HUES64 (cell line): Measurements from ENCODE around the gene C1QTNF3.
A peak's percentile ranks its signal among the peaks of the same experiment; 100 is the strongest.
"Not testable (repeated sequence)": the region's sequence is repeated elsewhere in the genome, so short reads cannot be mapped to it uniquely, and the experiment has no call there.

Experiments
- H3K27ac ChIP-seq: 2 replicates; pipeline ENCODE4 v1.7.0; 2013; ENCODE audit warnings: low read depth, low read length, inconsistent platforms
- H3K27me3 ChIP-seq: 2 replicates; pipeline ENCODE4 v1.6.1; 2013; ENCODE audit warnings: mild to moderate bottlenecking, low read length; ENCODE audit not compliant: insufficient read depth
- H3K36me3 ChIP-seq: 2 replicates; pipeline ENCODE4 v1.6.1; 2013; ENCODE audit warnings: mild to moderate bottlenecking, low read length; ENCODE audit not compliant: insufficient read depth
- H3K4me1 ChIP-seq: 2 replicates; pipeline ENCODE4 v1.6.1; 2013; ENCODE audit warnings: mild to moderate bottlenecking, low read length, moderate library complexity; ENCODE audit not compliant: insufficient read depth
- H3K4me3 ChIP-seq: 2 replicates; pipeline ENCODE4 v1.5.1; 2013; ENCODE audit warnings: mild to moderate bottlenecking, low read length, moderate library complexity
- H3K9ac ChIP-seq: 2 replicates; pipeline ENCODE4 v1.6.1; 2013; ENCODE audit warnings: mild to moderate bottlenecking, low read depth, low read length
- H3K9me3 ChIP-seq: 2 replicates; pipeline ENCODE4 v1.6.1; 2013; ENCODE audit warnings: low read depth, low read length; ENCODE audit not compliant: insufficient read depth
- WGBS: fragments of 150-250, 120-280 bp; methylation state at CpG from one replicate; pipeline ENCODE4 v1.1.7; 2013; ENCODE audit warnings: missing lambda C conversion rate; 5-methylcytosine and 5-hydroxymethylcytosine counted together

C1QTNF3 gene

DNA sequence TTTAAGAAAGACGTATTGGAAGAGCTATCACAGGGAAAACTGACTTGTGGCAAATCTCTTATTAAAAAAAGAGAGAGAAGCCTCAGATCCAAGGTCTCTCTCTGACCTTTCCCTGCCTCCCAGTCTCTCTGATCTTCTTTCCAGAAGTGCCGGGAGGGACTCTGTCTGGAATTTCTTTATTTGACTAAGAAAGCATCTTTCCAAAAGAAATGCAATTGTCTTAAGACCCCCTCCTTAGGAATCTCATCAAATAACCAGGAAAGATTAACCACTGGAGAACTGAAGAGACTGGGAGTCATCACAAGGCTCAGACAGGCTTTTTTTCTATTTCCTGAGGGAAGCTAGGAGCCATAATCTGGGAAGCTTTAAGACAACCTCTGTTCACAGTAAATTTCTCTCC is 4.6 kb downstream of the C1QTNF3 start:
- Histone ChIP-seq H3K27ac (0 out of 2 replicates have a peak overlapping the region, but pooled peaks have one; percentile 21), H3K27me3 (no peaks in the 10 kb centered on the region), H3K9ac (no peak overlapping the region), H3K4me1 (peaks cover 12% of the 10 kb centered on the region), H3K36me3 (no peaks in the 10 kb centered on the region), H3K4me3 (no peak overlapping the region), H3K9me3 (no peaks in the 10 kb centered on the region)
- WGBS, result 72% methylated on average over 2 of the region's 2 CpGs

DNA sequence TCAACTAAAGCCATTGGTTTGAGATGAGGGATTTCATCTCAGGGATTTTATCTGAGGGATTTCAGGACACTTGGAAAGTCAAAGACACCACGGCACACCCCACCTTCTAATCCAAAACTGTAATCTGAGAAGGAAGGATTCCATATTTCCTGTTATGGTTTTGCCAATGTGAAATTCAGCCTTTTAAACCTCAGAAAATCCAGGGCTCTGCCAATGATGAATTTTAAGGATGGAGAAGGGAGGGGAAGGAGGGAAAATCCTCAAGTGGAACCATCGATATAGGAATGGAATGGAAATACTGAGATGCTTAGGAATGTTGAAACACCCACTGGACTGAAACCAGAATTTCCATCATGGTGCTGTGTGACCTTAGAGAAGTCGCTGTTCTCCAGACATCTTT is 5.3 kb downstream of the C1QTNF3 start:
- no peaks in the 10 kb centered on the region for H3K27me3 ChIP-seq
- H3K4me1 ChIP-seq, result peaks cover 12% of the 10 kb centered on the region
- H3K9me3 ChIP-seq, result no peaks in the 10 kb centered on the region
- H3K36me3 ChIP-seq, result no peaks in the 10 kb centered on the region
- no peak overlapping the region for H3K27ac ChIP-seq
- H3K4me3 ChIP-seq, result no peak overlapping the region
- WGBS, result 94% methylated on average over 2 of the region's 3 CpGs
- no peak overlapping the region for H3K9ac ChIP-seq

DNA sequence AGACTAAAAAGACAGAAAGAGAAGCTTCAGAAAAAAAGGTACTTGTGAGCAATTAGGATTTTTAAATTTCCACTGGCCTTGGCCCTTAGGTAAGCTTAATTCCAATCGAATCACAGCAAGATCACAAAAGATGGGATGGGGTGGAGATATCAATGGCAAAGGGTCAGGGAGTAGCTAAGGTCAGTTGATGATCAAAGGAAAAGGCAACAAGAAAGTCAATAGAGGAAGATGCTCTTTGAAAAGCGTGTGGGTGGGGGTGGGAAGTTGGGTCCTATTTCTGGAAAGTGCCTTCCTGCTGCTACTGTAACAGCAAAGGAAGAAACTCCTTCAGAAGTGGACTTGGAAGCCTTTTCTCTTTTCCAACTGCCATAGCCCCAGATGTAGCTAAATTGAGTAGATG is 7.3 kb downstream of the C1QTNF3 start:
- H3K9me3 ChIP-seq, result no peaks in the 10 kb centered on the region
- H3K4me3 ChIP-seq, result no peak overlapping the region
- no peaks in the 10 kb centered on the region for H3K36me3 ChIP-seq
- H3K9ac ChIP-seq, result no peak overlapping the region
- no peak overlapping the region for H3K27ac ChIP-seq
- H3K4me1 ChIP-seq, result peaks cover 12% of the 10 kb centered on the region
- 96% methylated on average over 2 of the region's 2 CpGs for WGBS
- no peaks in the 10 kb centered on the region for H3K27me3 ChIP-seq

DNA sequence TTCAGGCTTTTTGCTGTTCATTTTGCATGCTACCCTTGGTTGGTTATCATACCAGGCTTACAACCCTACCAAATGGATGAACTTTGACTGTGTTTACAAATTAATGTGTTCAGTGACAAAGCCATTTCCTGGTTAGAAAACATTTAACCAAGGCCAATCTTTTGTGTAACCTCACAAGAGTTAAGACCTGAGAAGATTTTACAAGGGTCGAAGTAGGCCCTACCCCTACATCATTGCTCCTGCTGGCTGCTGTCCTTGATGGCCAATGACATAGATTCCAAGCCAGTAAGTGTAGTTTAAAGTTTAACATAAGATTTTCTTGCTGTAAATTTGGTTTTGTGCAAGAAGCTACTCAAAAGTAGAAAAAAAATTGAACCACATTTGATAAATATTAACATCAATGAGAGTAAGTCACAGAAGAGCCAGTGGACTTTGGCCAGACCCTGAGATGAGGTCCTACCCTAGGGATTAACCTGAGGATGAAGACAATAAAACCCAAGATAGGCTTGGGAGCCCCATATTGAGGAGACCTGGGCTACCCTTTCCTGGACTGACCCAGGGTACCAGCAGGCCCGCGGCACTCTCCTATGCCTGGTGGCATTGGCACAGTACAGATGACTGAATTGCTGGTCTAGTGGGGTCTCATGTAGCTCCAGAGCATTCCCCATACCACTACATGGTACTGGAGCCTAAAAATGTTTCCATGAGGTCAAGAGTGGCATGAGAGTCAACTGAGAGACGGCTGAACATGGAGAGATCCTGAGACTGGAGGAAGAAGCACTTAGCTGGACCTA is 8.3 kb downstream of the C1QTNF3 start:
- Histone ChIP-seq H3K4me3 (no peak overlapping the region), H3K36me3 (no peaks in the 10 kb centered on the region), H3K9me3 (no peaks in the 10 kb centered on the region), H3K27ac (no peak overlapping the region), H3K27me3 (no peaks in the 10 kb centered on the region), H3K4me1 (peaks cover 12% of the 10 kb centered on the region), H3K9ac (no peak overlapping the region)
- 93% methylated on average over 4 of the region's 4 CpGs for WGBS

DNA sequence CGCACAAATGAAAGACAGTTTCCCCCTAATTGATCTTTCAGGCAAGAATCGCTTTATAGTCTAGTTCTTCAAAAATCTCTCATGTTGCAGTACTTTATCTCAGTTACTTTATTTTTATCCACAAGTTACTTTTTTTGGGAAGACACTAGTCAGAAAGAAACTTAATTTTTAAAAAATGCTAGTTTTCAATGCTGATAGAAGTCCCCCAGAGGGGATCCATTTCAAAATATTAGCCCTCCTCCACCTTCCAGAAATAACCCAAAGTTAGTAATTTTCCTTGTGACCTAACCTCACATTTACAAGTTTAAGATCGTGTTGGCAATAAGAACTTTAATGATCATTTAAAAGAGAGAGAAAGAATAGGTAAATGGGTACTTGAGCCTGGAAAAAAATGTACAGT is 11.0 kb downstream of the C1QTNF3 start:
- Histone ChIP-seq H3K4me1 (no peaks in the 10 kb centered on the region), H3K4me3 (no peak overlapping the region), H3K27ac (no peak overlapping the region), H3K36me3 (no peaks in the 10 kb centered on the region), H3K9me3 (no peaks in the 10 kb centered on the region), H3K9ac (no peak overlapping the region), H3K27me3 (no peaks in the 10 kb centered on the region)
- WGBS, result 96% methylated on average over 3 of the region's 3 CpGs

DNA sequence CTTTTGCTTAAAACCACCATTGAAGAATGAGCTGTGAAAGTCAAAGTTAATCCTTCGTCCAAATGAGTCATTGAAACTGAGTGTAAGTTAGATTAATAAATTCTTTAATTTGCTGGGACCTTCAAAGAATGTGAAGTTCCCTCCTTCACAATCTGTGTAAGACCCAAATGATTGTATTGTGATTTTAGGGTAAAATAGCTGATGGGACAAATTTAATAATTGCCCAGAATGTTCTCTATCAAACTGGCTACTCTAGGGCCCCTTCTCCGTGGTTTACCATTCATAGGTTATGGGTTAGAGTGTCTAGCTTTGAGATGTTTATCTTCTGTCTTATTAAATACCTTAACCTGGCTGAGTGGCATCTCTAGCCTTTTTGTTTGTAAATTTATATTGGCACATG is 11.9 kb downstream of the C1QTNF3 start:
- no peaks in the 10 kb centered on the region for H3K4me1 ChIP-seq
- H3K9ac ChIP-seq, result no peak overlapping the region
- no peaks in the 10 kb centered on the region for H3K36me3 ChIP-seq
- H3K4me3 ChIP-seq, result no peak overlapping the region
- 83% methylated on average over 2 of the region's 2 CpGs for WGBS
- no peaks in the 10 kb centered on the region for H3K9me3 ChIP-seq
- no peaks in the 10 kb centered on the region for H3K27me3 ChIP-seq
- H3K27ac ChIP-seq, result no peak overlapping the region

DNA sequence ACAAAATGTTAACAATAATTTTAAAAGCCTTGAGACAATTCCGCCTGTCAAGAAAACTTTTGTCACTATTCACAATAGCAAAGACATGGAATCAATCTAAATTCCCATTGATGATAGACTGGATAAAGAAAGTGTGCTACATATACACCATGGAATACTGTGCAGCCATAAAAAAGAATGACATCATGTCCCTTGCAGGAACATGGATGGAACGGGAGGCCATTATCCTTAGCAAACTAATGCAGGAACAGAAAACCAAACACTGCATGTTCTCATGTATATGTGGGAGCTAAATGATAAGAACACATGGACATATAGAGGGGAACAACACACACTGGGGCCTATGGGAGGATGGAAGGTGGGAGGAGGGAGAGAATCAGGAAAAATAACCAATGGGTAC is 12.4 kb downstream of the C1QTNF3 start:
- H3K27me3 ChIP-seq, H3K27ac ChIP-seq, H3K4me3 ChIP-seq, H3K36me3 ChIP-seq, H3K4me1 ChIP-seq, H3K9me3 ChIP-seq, H3K9ac ChIP-seq: not testable (repeated sequence)
- 97% methylated on average over 2 of the region's 2 CpGs for WGBS

DNA sequence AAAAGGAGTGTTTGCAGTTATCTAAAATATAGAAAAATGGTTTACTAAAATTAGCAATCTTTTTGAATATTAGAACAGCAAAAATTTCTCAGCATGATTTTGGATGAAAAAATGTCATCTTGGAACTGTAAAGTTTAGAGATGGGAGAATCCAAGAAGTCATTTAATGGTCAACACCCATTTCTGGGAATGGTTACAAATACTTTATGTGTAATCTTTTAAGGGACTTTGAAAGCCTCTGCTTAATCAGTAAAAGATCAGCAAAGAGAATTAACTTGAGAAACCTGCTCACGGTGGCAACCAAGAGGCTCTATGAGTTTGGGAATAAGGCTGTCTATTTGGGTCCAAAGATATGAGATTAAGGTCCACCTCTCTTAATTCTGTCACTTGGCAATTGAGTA is 13.0 kb downstream of the C1QTNF3 start:
- Histone ChIP-seq H3K9me3 (no peaks in the 10 kb centered on the region), H3K27me3 (no peaks in the 10 kb centered on the region), H3K4me3 (no peak overlapping the region), H3K36me3 (no peaks in the 10 kb centered on the region), H3K4me1 (0 out of 2 replicates have a peak, but pooled peaks cover 4% of the 10 kb centered on the region), H3K27ac (no peak overlapping the region), H3K9ac (no peak overlapping the region)
- 91% methylated on average over 1 of the region's 1 CpG for WGBS

DNA sequence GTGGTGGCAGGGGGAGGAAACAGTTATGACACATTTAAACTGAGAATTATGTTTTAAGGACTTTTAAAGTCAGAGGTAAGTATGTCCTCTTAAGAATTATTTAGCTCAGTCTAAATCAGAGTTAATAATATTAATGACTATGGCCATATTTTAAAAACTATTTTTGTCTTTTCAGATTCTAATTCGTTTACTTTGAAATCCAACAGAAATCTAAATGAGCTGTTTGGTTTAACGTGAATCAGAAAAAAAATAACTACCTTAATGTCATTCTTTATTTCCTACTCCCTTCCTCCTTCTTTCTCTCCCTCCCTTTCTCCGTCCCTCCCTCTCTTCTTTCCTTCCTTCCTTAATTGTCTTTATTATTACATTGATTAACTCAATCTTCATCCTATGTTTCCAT is 14.7 kb downstream of the C1QTNF3 start:
- H3K36me3 ChIP-seq, result no peaks in the 10 kb centered on the region
- H3K27ac ChIP-seq, result no peak overlapping the region
- H3K27me3 ChIP-seq, result no peaks in the 10 kb centered on the region
- no peak overlapping the region for H3K4me3 ChIP-seq
- WGBS, result 89% methylated on average over 3 of the region's 3 CpGs
- no peak overlapping the region for H3K9ac ChIP-seq
- H3K4me1 ChIP-seq, result 0 out of 2 replicates have a peak, but pooled peaks cover 8% of the 10 kb centered on the region
- no peaks in the 10 kb centered on the region for H3K9me3 ChIP-seq

DNA sequence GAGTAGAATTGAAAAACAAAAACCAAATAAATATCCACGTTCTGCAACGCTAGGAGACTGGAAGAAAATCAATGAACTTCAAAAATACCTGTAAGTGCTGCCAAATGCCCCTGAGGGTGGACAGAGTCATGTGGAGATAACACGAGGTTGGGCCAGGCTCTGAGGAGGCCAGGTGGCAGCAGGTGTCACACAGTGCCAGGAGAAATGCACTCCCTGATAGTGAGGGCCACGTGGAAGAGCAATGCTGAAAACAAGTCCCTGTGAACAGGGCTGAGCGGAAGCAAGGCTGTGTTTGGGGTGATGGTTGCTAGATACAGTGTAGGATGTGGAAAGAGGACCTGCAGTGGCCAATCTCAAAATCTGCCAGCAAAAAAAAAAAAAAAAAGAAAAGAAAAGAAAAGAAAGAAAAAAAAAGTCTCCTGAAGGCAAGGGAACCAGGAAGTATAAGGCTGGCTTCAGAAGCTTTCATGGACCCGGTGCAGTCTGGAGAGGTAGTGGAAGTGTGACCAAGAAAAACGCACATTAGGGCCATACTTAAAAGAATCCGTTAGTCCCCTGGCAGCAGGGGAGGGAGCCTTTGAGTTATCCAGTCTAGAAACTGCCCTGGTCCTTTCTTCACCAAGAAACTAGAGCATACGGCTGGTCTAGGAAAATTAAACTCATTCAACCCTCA is 16.8 kb downstream of the C1QTNF3 start:
- H3K27ac ChIP-seq, result no peak overlapping the region
- 88% methylated on average over 9 of the region's 9 CpGs for WGBS
- no peak overlapping the region for H3K9ac ChIP-seq
- no peaks in the 10 kb centered on the region for H3K9me3 ChIP-seq
- H3K4me3 ChIP-seq, result no peak overlapping the region
- no peaks in the 10 kb centered on the region for H3K27me3 ChIP-seq
- H3K36me3 ChIP-seq, result no peaks in the 10 kb centered on the region
- 0 out of 2 replicates have a peak, but pooled peaks cover 8% of the 10 kb centered on the region for H3K4me1 ChIP-seq

DNA sequence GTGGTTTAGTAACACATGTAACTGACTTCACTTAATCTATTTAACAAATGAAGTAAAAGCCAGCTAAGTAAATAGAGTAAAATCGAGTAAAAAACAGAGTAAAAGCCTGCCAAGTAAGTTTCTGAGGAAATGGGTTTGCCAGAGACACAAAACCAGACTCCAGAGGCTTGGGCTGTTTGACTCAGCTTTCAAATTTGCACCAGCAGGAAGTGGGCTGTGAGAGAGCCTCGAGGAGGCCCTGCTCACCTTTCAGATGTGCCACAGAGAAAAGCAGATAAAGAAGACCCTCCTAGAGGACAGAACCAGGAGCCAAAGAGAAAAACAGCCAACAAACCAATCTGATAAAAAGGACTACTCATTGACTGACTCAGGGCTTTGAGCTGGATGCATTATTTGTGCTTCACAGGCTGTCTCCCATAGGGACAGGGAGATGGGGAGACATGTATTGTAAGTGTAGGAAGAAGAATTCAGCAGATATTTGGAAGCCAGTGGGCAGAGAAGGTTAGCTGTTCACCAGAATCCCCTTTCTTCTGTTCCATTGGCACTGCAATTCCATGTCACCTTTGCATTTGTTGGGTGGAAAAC is 20.8 kb downstream of the C1QTNF3 start:
- no peak overlapping the region for H3K4me3 ChIP-seq
- H3K27me3 ChIP-seq, result no peaks in the 10 kb centered on the region
- no peak overlapping the region for H3K27ac ChIP-seq
- no peaks in the 10 kb centered on the region for H3K9me3 ChIP-seq
- no peak overlapping the region for H3K9ac ChIP-seq
- 0 out of 2 replicates have a peak, but pooled peaks cover 8% of the 10 kb centered on the region for H3K4me1 ChIP-seq
- WGBS, result 59% methylated on average over 2 of the region's 2 CpGs
- H3K36me3 ChIP-seq, result no peaks in the 10 kb centered on the region
